ENCODE results near the gene ZBED1. TPM values are rescaled to one million over a fixed set of nuclear protein-coding genes. Genes with fewer than 3 reads are reported as not detected.

Gene ZBED1
- total and polyA plus RNA-seq, 10 donors: 11.3 to 65.7 (median 41.9) TPM

GRCh38 chrX:2513121-2513664 lies 12.4 kb upstream of the ZBED1 start:
- TF ChIP-seq POLR2AphosphoS5 (IDR thresholded peaks at IDR 0.05) (no peak), POLR2A (IDR thresholded peaks at IDR 0.05) (no peak)
- TF ChIP-seq, protein P1, sequence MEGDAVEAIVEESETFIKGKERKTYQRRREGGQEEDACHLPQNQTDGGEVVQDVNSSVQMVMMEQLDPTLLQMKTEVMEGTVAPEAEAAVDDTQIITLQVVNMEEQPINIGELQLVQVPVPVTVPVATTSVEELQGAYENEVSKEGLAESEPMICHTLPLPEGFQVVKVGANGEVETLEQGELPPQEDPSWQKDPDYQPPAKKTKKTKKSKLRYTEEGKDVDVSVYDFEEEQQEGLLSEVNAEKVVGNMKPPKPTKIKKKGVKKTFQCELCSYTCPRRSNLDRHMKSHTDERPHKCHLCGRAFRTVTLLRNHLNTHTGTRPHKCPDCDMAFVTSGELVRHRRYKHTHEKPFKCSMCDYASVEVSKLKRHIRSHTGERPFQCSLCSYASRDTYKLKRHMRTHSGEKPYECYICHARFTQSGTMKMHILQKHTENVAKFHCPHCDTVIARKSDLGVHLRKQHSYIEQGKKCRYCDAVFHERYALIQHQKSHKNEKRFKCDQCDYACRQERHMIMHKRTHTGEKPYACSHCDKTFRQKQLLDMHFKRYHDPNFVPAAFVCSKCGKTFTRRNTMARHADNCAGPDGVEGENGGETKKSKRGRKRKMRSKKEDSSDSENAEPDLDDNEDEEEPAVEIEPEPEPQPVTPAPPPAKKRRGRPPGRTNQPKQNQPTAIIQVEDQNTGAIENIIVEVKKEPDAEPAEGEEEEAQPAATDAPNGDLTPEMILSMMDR (IDR thresholded peaks at IDR 0.05 in 8 of 11, conservative IDR thresholded peaks at IDR 0.05 in 3 of 11): no peak
- Histone ChIP-seq H3K27ac (no peak overlapping the region), H3K9me3 (no peaks in the 10 kb centered on the region), H3K36me3 (no peaks in the 10 kb centered on the region), H3K4me3 (no peak overlapping the region), H3K4me1 (peaks cover 0 to 35% (median 4%) of the 10 kb centered on the region in 6 donors), H3K27me3 (replicated peaks in 1 of 7) (no peaks in the 10 kb centered on the region)
- peak; percentile 34 for DNase-seq
- 80 to 87% (median 84%) methylated on average over 6 of the region's 6 CpGs for WGBS, 5 donors
- intact Hi-C loops (cut with DNase I; ENCODE audit: low total_unique reads): no loop called here

DNA sequence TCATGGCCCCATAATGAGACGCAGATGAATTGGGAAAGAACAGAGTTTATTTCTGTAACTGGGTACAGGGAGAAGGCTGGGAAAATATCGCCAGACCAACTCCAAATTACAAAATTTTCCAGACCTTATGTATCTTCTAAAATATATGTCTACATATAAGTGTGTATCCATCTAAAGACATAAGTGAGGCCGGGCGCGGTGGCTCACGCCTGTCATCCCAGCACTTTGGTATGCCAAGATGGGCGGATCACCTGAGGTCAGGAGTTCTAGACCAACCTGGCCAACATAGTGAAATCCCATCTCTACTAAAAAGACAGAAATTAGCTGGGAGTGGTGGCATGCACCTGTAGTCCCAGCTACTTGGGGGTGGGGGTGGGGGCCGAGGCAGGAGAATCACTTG lies 11.7 kb upstream of the ZBED1 start:
- Histone ChIP-seq H3K4me3 (no peak overlapping the region), H3K27ac (no peak overlapping the region), H3K27me3 (replicated peaks in 1 of 7) (no peaks in the 10 kb centered on the region), H3K9me3 (no peaks in the 10 kb centered on the region), H3K4me1 (peaks cover 0 to 34% (median 4%) of the 10 kb centered on the region in 6 donors), H3K36me3 (no peaks in the 10 kb centered on the region)
- intact Hi-C loops (cut with DNase I; ENCODE audit: low total_unique reads): no loop called here
- DNase-seq: peak; percentile 51
- WGBS, 5 donors: 86 to 96% (median 91%) methylated on average over 8 of the region's 8 CpGs
- TF ChIP-seq POLR2AphosphoS5 (IDR thresholded peaks at IDR 0.05) (no peak), POLR2A (IDR thresholded peaks at IDR 0.05) (no peak)
- TF ChIP-seq, protein P1 (IDR thresholded peaks at IDR 0.05 in 8 of 11, conservative IDR thresholded peaks at IDR 0.05 in 3 of 11): no peak

DNA sequence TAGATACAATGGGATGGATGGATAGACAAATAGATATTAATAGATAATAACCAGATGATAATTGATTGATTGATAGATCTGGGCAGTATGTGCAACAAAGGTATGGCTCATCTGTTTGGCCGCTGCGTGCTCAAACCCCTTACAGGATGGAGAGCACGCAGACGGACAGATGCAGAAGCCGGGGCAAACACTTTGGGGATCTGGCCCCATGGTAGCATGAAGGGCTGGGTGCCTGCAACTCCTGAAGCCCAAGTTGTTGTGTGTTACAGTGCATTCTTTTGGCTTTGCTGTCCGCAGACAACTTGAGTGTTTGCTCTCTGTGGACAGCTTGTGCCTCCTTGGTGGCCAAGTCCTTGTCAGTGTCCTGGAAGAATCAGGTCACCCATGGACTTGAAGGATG lies 10.6 kb upstream of the ZBED1 start:
- Histone ChIP-seq H3K27ac (no peak overlapping the region), H3K36me3 (no peaks in the 10 kb centered on the region), H3K4me1 (peaks cover 0 to 22% (median under 1%) of the 10 kb centered on the region in 6 donors), H3K27me3 (replicated peaks in 1 of 7) (no peaks in the 10 kb centered on the region), H3K9me3 (no peaks in the 10 kb centered on the region), H3K4me3 (no peak overlapping the region)
- 94 to 97% (median 96%) methylated on average over 6 of the region's 6 CpGs for WGBS, 5 donors
- no peak for DNase-seq
- TF ChIP-seq POLR2A (IDR thresholded peaks at IDR 0.05) (no peak), POLR2AphosphoS5 (IDR thresholded peaks at IDR 0.05) (no peak)
- TF ChIP-seq, protein P1 (IDR thresholded peaks at IDR 0.05 in 8 of 11, conservative IDR thresholded peaks at IDR 0.05 in 3 of 11): no peak
- intact Hi-C loops (cut with DNase I; ENCODE audit: low total_unique reads): no loop called here

GRCh38 chrX:2508648-2509335 lies 8.0 kb upstream of the ZBED1 start:
- Histone ChIP-seq H3K27ac (no peak overlapping the region), H3K4me1 (peaks cover 0 to 3% (median 0%) of the 10 kb centered on the region in 6 donors), H3K27me3 (replicated peaks in 1 of 7) (no peaks in the 10 kb centered on the region), H3K36me3 (no peaks in the 10 kb centered on the region), H3K4me3 (no peak overlapping the region), H3K9me3 (no peaks in the 10 kb centered on the region)
- TF ChIP-seq, protein P1 (IDR thresholded peaks at IDR 0.05 in 8 of 11, conservative IDR thresholded peaks at IDR 0.05 in 3 of 11): no peak
- no peak for TF ChIP-seq POLR2AphosphoS5 (IDR thresholded peaks at IDR 0.05)
- peak; percentile 22 for DNase-seq
- 82 to 86% (median 83%) methylated on average over 9 of the region's 9 CpGs for WGBS, 5 donors
- intact Hi-C loops (cut with DNase I; ENCODE audit: low total_unique reads): no loop called here
